ENCODE results near the gene STX12. TPM values are rescaled to one million over a fixed set of nuclear protein-coding genes. Genes with fewer than 3 reads are reported as not detected.

The STX12 gene
- polyA plus RNA-seq, 1 of the 3 experiments (the other 2 are of a cell fraction), result 12.9 TPM

GRCh38 chr1:27725374-27726172 is 47.4 kb upstream of the STX12 start, which contains the start of gene FAM76A:
TSS of gene FAM76A (plus strand) at chr1:27725961. CDS start at chr1:27726081, 120 bp downstream.
- WGBS (ENCODE audit: low lambda C conversion rate), result 15% methylated on average over 21 of the region's 72 CpGs
- Histone ChIP-seq H3K4me3 (ENCODE audit: low read depth in 2 of 2, low read length in 1 of 2) (peak within 1 kb of the TSS; percentile 70 to 89), H3K27me3 (ENCODE audit: insufficient read depth) (no peaks in the 10 kb centered on the region), H3K9ac (peak within 1 kb of the TSS; percentile 93), H2AFZ (ENCODE audit: low read depth) (peak within 1 kb of the TSS; percentile 100), H3K9me3 (no peaks in the 10 kb centered on the region), H3K36me3 (replicated peaks in 1 of 2; ENCODE audit: control insufficient read depth in 1 of 2, insufficient read depth in 2 of 2, low read length in 1 of 2) (peaks cover 0 to 11% of the 10 kb centered on the region in 2 experiments), H3K79me2 (ENCODE audit: insufficient read depth) (peaks cover 22% of the 10 kb centered on the region), H3K4me1 (ENCODE audit: control insufficient read depth in 1 of 2, insufficient read depth in 2 of 2, low read depth in 1 of 2, low read length in 1 of 2) (peaks cover 3 to 5% of the 10 kb centered on the region in 2 experiments; a peak in 2 of 4 replicates), H4K20me1 (ENCODE audit: insufficient read depth) (no peaks in the 10 kb centered on the region), H3F3A (replicated peaks; ENCODE audit: insufficient read depth) (no peaks in the 10 kb centered on the region), H3K9me2 (no peaks in the 10 kb centered on the region), H3K4me2 (peak within 1 kb of the TSS; percentile 97), H3K27ac (ENCODE audit: low read depth in 2 of 2, low read length in 1 of 2) (peak within 1 kb of the TSS; percentile 62 to 74)
- ChIA-PET CTCF (interaction anchor here (0.8 to 1.9 kb wide), 26 partner anchors 10 to 424 kb away, joined by 3 to 27 read pairs (median 4); partner anchors contain the start of genes IFI6, PPP1R8 and STX12), POLR2A (interaction anchor here (0.7 to 1.6 kb wide), 7 partner anchors 11 to 105 kb away, joined by 3 to 9 read pairs (median 3); partner anchors contain the start of genes IFI6, PPP1R8 and STX12)
- peak; percentile 99 for DNase-seq
- TF ChIP-seq MAX (IDR thresholded peaks at IDR 0.05; ENCODE audit: low read depth), result peak; percentile 99
- peak; percentile 61 for TF ChIP-seq IRF3 (IDR thresholded peaks at IDR 0.05; ENCODE audit: low read depth, low read length)
- TF ChIP-seq ZBTB33 (IDR thresholded peaks at IDR 0.05; ENCODE audit: borderline replicate concordance, low read depth), result peak; percentile 98
- peak; percentile 53 for TF ChIP-seq CTCF (IDR thresholded peaks at IDR 0.05)
- TF ChIP-seq REST (IDR thresholded peaks at IDR 0.05; ENCODE audit: low read depth, low read length), result peak; percentile 47; the same call in 1 of the 2 replicates
- no peak for TF ChIP-seq RXRA (IDR thresholded peaks at IDR 0.05; ENCODE audit: borderline replicate concordance, low read depth)
- 0 out of 2 replicates have a peak, but pooled peaks have one; percentile 39 for TF ChIP-seq RAD21 (IDR thresholded peaks at IDR 0.05; ENCODE audit: low read length)
- TF ChIP-seq SMC3 (IDR thresholded peaks at IDR 0.05; ENCODE audit: low read depth, low read length), result peak; percentile 39; the same call in 1 of the 2 replicates
- peak; percentile 76; the same call in 1 of the 2 replicates for TF ChIP-seq USF1 (IDR thresholded peaks at IDR 0.05; ENCODE audit: borderline replicate concordance, low read depth)
- no peak for TF ChIP-seq POLR2AphosphoS5 (IDR thresholded peaks at IDR 0.05; ENCODE audit: low read depth, low read length)
- peak; percentile 63 for TF ChIP-seq TAF1 (IDR thresholded peaks at IDR 0.05; ENCODE audit: borderline replicate concordance, low read depth, low read length)
- TF ChIP-seq RFX5 (IDR thresholded peaks at IDR 0.05; ENCODE audit: low read length), result no peak; the same call in 1 of the 2 replicates
- peak; percentile 81; the same call in 1 of the 2 replicates for TF ChIP-seq MXI1 (IDR thresholded peaks at IDR 0.05; ENCODE audit: low read depth, low read length)
- no peak for TF ChIP-seq JUND (IDR thresholded peaks at IDR 0.05)
- TF ChIP-seq SIN3A (IDR thresholded peaks at IDR 0.05; ENCODE audit: borderline replicate concordance, low read depth, low read length), result peak; percentile 50; the same call in 1 of the 2 replicates
- TF ChIP-seq FOXJ3 (CRISPR knock-in tag; IDR thresholded peaks at IDR 0.05), result no peak
- no peak for TF ChIP-seq GATA2 (CRISPR knock-in tag; IDR thresholded peaks at IDR 0.05)
- TF ChIP-seq CHD2 (IDR thresholded peaks at IDR 0.05; ENCODE audit: low read length, partially characterized antibody), result peak; percentile 100
- peak; percentile 99 for TF ChIP-seq PBX3 (IDR thresholded peaks at IDR 0.05)

Data from SK-N-SH (cell line).